Smooth muscle cell (in vitro differentiated cells): ENCODE data around the gene MACF1. TPM values are rescaled to one million over a fixed set of nuclear protein-coding genes. Genes with fewer than 3 reads are reported as not detected.
A peak's percentile ranks its signal among the peaks of the same experiment; 100 is the strongest.

Experiments
- DNase-seq: peaks from one replicate; lab custom pipeline; 2025; ENCODE audit not compliant: unreplicated experiment; lab: John Stamatoyannopoulos, UW
- H2AFZ ChIP-seq: fragments of 200-600 bp; sonication (generic); 2 replicates; pipeline ENCODE4 v1.6.0; 2016; ENCODE audit warnings: antibody characterized with exemption, low read depth, mild to moderate bottlenecking
- H3F3A ChIP-seq: fragments of 200-600 bp; sonication (generic); 2 replicates; pipeline ENCODE4 v1.6.0; 2017; ENCODE audit warnings: antibody characterized with exemption, low read depth
- H3K27ac ChIP-seq: fragments of 200-600 bp; sonication (generic); 2 replicates; pipeline ENCODE4 v1.5.1; 2016; ENCODE audit warnings: low read depth, mild to moderate bottlenecking
- H3K27me3 ChIP-seq: fragments of 200-600 bp; sonication (generic); 2 replicates; pipeline ENCODE4 v1.6.1; 2016; ENCODE audit warnings: low read depth, mild to moderate bottlenecking
- H3K36me3 ChIP-seq: fragments of 200-600 bp; sonication (generic); 2 replicates; pipeline ENCODE4 v1.5.1; 2016; ENCODE audit warnings: low read depth
- H3K4me1 ChIP-seq: fragments of 200-600 bp; sonication (generic); 2 replicates; pipeline ENCODE4 v1.5.1; 2016; ENCODE audit warnings: low read depth
- H3K4me2 ChIP-seq: fragments of 200-600 bp; sonication (generic); 2 replicates; pipeline ENCODE4 v1.6.0; 2016; ENCODE audit warnings: mild to moderate bottlenecking
- H3K4me3 ChIP-seq: fragments of 200-600 bp; sonication (generic); 2 replicates; pipeline ENCODE4 v1.5.1; 2016; ENCODE audit warnings: mild to moderate bottlenecking
- H3K79me2 ChIP-seq: fragments of 200-600 bp; sonication (generic); 2 replicates; pipeline ENCODE4 v1.6.0; 2016; ENCODE audit warnings: low read depth, mild to moderate bottlenecking
- H3K9ac ChIP-seq: fragments of 200-600 bp; sonication (generic); 2 replicates; pipeline ENCODE4 v1.6.0; 2016; ENCODE audit warnings: low read depth
- H3K9me3 ChIP-seq: fragments of 200-600 bp; sonication (generic); replicated peaks from 2 replicates; pipeline ENCODE4 v1.5.1; 2016; ENCODE audit warnings: low read depth
- H4K20me1 ChIP-seq: fragments of 200-600 bp; sonication (generic); 2 replicates; pipeline ENCODE4 v1.6.0; 2016; ENCODE audit warnings: low read depth
- CTCF ChIP-seq: fragments of 200-600 bp; sonication (generic); IDR thresholded peaks from 2 replicates; pipeline ENCODE4 v1.5.1; 2017; ENCODE audit warnings: borderline replicate concordance, mild to moderate bottlenecking, antibody characterized with exemption; ENCODE audit not compliant: insufficient read depth, poor library complexity, severe bottlenecking
- WGBS: methylation state at CpG from one replicate; pipeline ENCODE4 v1.1.7; 2016; ENCODE audit warnings: low lambda C conversion rate; 5-methylcytosine and 5-hydroxymethylcytosine counted together
- polyA plus RNA-seq: library from polyadenylated mRNA; unstranded; fragments of >200 nt; fragmentation: Nextera tagmentation; extraction: Ambion mirVana; gene quantifications from 2 replicates; pipeline ENCODE4 v1.2.1, GENCODE V29; 2016
- total RNA-seq: library from RNA; depleted of rRNA; stranded (reverse); fragments of >200 nt; gene quantifications from 2 replicates; pipeline ENCODE4 v1.2.3, GENCODE V29; 2014

The MACF1 gene
- total and polyA plus RNA-seq, 2 experiments from 2014 or later: 36.9 to 195 TPM

- WGBS: 97% methylated on average over 1 of the region's 1 CpG
- no peaks in the 10 kb centered on the region for H3F3A ChIP-seq
- TF ChIP-seq CTCF: no peak
- H3K36me3 ChIP-seq: peaks cover 31% of the 10 kb centered on the region
- H3K27me3 ChIP-seq: no peaks in the 10 kb centered on the region
- no peaks in the 10 kb centered on the region for H3K9me3 ChIP-seq
- no peaks in the 10 kb centered on the region for H4K20me1 ChIP-seq
- no peak for DNase-seq
- no peak overlapping the region for H3K9ac ChIP-seq
- no peaks in the 10 kb centered on the region for H3K79me2 ChIP-seq
- no peak overlapping the region for H2AFZ ChIP-seq
- no peaks in the 10 kb centered on the region for H3K4me1 ChIP-seq
- H3K4me2 ChIP-seq: no peak overlapping the region
- no peak overlapping the region for H3K27ac ChIP-seq
- no peak overlapping the region for H3K4me3 ChIP-seq
Measured at GRCh38 chr1:39321979-39322378, 117.5 kb downstream of the MACF1 start.

GRCh38 chr1:39322431-39322830, 117.9 kb downstream of the MACF1 start:
- Histone ChIP-seq H3K9me3 (no peaks in the 10 kb centered on the region), H3F3A (no peaks in the 10 kb centered on the region), H3K4me2 (no peak overlapping the region), H4K20me1 (no peaks in the 10 kb centered on the region), H3K27ac (no peak overlapping the region), H3K9ac (no peak overlapping the region), H3K4me1 (no peaks in the 10 kb centered on the region), H3K27me3 (no peaks in the 10 kb centered on the region), H3K36me3 (peaks cover 34% of the 10 kb centered on the region), H3K79me2 (no peaks in the 10 kb centered on the region), H2AFZ (no peak overlapping the region), H3K4me3 (no peak overlapping the region)
- DNase-seq: no peak
- 97% methylated on average over 6 of the region's 6 CpGs for WGBS
- TF ChIP-seq CTCF: no peak

- no peak overlapping the region for H3K9ac ChIP-seq
- WGBS: 100% methylated on average over 2 of the region's 2 CpGs
- TF ChIP-seq CTCF: no peak
- H3K27ac ChIP-seq: no peak overlapping the region
- DNase-seq: no peak
- H4K20me1 ChIP-seq: no peaks in the 10 kb centered on the region
- no peaks in the 10 kb centered on the region for H3K27me3 ChIP-seq
- no peaks in the 10 kb centered on the region for H3K4me1 ChIP-seq
- H3K79me2 ChIP-seq: no peaks in the 10 kb centered on the region
- H3K9me3 ChIP-seq: no peaks in the 10 kb centered on the region
- no peak overlapping the region for H3K4me3 ChIP-seq
- no peak overlapping the region for H3K4me2 ChIP-seq
- H3K36me3 ChIP-seq: peaks cover 41% of the 10 kb centered on the region
- H2AFZ ChIP-seq: no peak overlapping the region
- no peaks in the 10 kb centered on the region for H3F3A ChIP-seq
Measured at GRCh38 chr1:39324888-39325287, 120.4 kb downstream of the MACF1 start.

GRCh38 chr1:39326836-39327235, 122.3 kb downstream of the MACF1 start:
- H3K9ac ChIP-seq: no peak overlapping the region
- no peak for TF ChIP-seq CTCF
- no peak overlapping the region for H3K4me2 ChIP-seq
- H3K4me1 ChIP-seq: no peaks in the 10 kb centered on the region
- H3K4me3 ChIP-seq: no peak overlapping the region
- H3K79me2 ChIP-seq: no peaks in the 10 kb centered on the region
- H3K36me3 ChIP-seq: peaks cover 41% of the 10 kb centered on the region
- no peaks in the 10 kb centered on the region for H4K20me1 ChIP-seq
- WGBS: 100% methylated on average over 1 of the region's 1 CpG
- H3F3A ChIP-seq: no peaks in the 10 kb centered on the region
- no peak overlapping the region for H2AFZ ChIP-seq
- no peak for DNase-seq
- no peaks in the 10 kb centered on the region for H3K27me3 ChIP-seq
- H3K9me3 ChIP-seq: no peaks in the 10 kb centered on the region
- H3K27ac ChIP-seq: peak overlapping the region; percentile 33
